OCI-LY3 (cell line): ENCODE measurements around the gene NAV2.

Source experiments
- CTCF ChIP-seq: fragments of 200-600, 300-600 bp; sonication (generic); IDR thresholded peaks from 2 replicates; pipeline ENCODE4 v1.5.1; 2014; ENCODE audit warnings: antibody characterized with exemption, low read length, low read depth
- EZH2phosphoT487 ChIP-seq: fragments of 200-600 bp; shearing (Covaris generic); IDR thresholded peaks from 2 replicates; pipeline ENCODE4 v1.6.1; 2018; ENCODE audit warnings: antibody characterized with exemption, mixed run types, low read depth

GRCh38 chr11:19852288-19852687, 139.7 kb downstream of the NAV2 start:
- TF ChIP-seq CTCF (no peak), EZH2phosphoT487 (no peak)
